H1 (cell line): ENCODE data around the gene TBC1D9B. TPM values are rescaled to one million over a fixed set of nuclear protein-coding genes. Genes with fewer than 3 reads are reported as not detected.

Experiments
- ASH2L ChIP-seq: fragments of 200-600, 300-600 bp; sonication (generic); IDR thresholded peaks from one replicate; pipeline ENCODE4 v1.7.1; 2017; ENCODE audit warnings: low read length
- CHD1 ChIP-seq: IDR thresholded peaks from 2 replicates; pipeline ENCODE4 v1.6.1; 2012; ENCODE audit warnings: low read depth, low read length, improper control_type of control experiment
- CHD7 ChIP-seq: fragments of 300-600 bp; sonication (generic); IDR thresholded peaks from 2 replicates; pipeline ENCODE4 v1.7.1; 2012; ENCODE audit warnings: low read length, moderate library complexity, mild to moderate bottlenecking, inconsistent platforms; ENCODE audit not compliant: insufficient replicate concordance
- EP300 ChIP-seq, 2 experiments: IDR thresholded peaks; 1 replicate in 1 of 2; 2 replicates in 1 of 2; pipeline ENCODE4 v1.6.1; 2011 to 2012; ENCODE audit warnings: low read depth in 2 of 2, low read length in 2 of 2, mild to moderate bottlenecking in 2 of 2, borderline replicate concordance in 1 of 2, inconsistent platforms in 1 of 2, moderate library complexity in 1 of 2
- FOSL1 ChIP-seq: IDR thresholded peaks from 2 replicates; pipeline ENCODE4 v1.6.1; 2011; ENCODE audit warnings: mild to moderate bottlenecking, low read depth, low read length, moderate library complexity; ENCODE audit not compliant: insufficient read depth
- GABPA ChIP-seq: IDR thresholded peaks from 2 replicates; pipeline ENCODE4 v1.6.1; 2011; ENCODE audit warnings: mild to moderate bottlenecking, low read length, moderate library complexity, borderline replicate concordance; ENCODE audit not compliant: insufficient read depth
- JUND ChIP-seq: IDR thresholded peaks from 2 replicates; pipeline ENCODE4 v1.6.1; 2011; ENCODE audit warnings: mild to moderate bottlenecking, improper control_type of control experiment, low read length
- NANOG ChIP-seq: IDR thresholded peaks from 2 replicates; pipeline ENCODE4 v1.6.1; 2011; ENCODE audit warnings: low read length, low read depth, mild to moderate bottlenecking, inconsistent platforms; ENCODE audit not compliant: insufficient read depth, poor library complexity, severe bottlenecking
- polyA plus RNA-seq, 7 experiments: library from polyadenylated mRNA; depleted of rRNA in 3 of 7; stranded (reverse) in 5 of 7; unstranded in 2 of 7; fragments of >200 nt in 5 of 7; fragments of 200-250 nt in 2 of 7; gene quantifications; 1 replicate in 5 of 7; 2 replicates in 1 of 7; 4 replicates in 1 of 7; pipeline versions ENCODE4 v1.2.1 to v1.2.3, GENCODE V29; 2011 to 2013; ENCODE audit warnings: missing spikeins in 2 of 7, mixed read lengths in 2 of 7
- total RNA-seq: library from RNA; stranded (reverse); fragmentation: NEBNext Ultra II Directional; extraction: Animal tissue kit (Norgen Biotek cat#: 25700); gene quantifications from 2 replicates; pipeline ENCODE4 v1.2.1, GENCODE V29; 2021
- TF ChIP-seq, protein P1 (sequence below), 3 experiments: IDR thresholded peaks; 1 replicate in 2 of 3; 2 replicates in 1 of 3; pipeline versions ENCODE4 v1.5.1 to v1.6.1; 2011; ENCODE audit warnings: low read length in 3 of 3, mild to moderate bottlenecking in 3 of 3, inconsistent platforms in 2 of 3, low read depth in 1 of 3, moderate library complexity in 1 of 3; ENCODE audit not compliant: insufficient read depth in 1 of 3; ENCODE audit errors: control extremely low read depth in 1 of 3

Gene TBC1D9B
- total and polyA plus RNA-seq, 2 of the 8 experiments (the other 6 are each of a cell fraction or from before 2014, with no cell fraction given), result 33.6 to 57.1 TPM

DNA sequence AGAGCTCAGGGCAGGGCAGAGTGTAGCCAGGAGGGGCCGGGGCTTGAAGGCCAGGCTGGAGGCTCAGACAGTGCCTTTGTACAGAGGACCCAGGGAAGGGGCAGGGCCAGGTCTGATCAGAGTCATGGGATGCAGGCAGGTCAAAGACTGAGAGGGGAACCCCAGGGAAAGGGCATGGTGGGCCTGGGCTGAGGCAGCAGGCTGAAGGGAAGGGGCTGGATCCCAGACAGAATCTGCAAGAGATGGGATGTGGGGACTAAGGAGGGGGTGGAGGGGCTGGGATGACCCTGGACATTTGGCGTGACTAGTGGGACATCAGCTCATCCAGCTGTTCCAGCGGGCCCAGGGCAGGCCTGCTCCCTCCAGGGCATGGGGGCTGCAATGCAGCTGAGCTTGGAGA, 33.6 kb downstream of the TBC1D9B start (continued):
- TF ChIP-seq CHD7 (no peak), ASH2L (no peak), EP300 (IDR thresholded peaks at IDR 0.05; ENCODE audit: borderline replicate concordance in 1 of 2, low read depth in 2 of 2, low read length in 2 of 2) (no peak), CHD1 (no peak), JUND (no peak), NANOG (no peak), GABPA (no peak), FOSL1 (no peak)
- TF ChIP-seq, protein P1, sequence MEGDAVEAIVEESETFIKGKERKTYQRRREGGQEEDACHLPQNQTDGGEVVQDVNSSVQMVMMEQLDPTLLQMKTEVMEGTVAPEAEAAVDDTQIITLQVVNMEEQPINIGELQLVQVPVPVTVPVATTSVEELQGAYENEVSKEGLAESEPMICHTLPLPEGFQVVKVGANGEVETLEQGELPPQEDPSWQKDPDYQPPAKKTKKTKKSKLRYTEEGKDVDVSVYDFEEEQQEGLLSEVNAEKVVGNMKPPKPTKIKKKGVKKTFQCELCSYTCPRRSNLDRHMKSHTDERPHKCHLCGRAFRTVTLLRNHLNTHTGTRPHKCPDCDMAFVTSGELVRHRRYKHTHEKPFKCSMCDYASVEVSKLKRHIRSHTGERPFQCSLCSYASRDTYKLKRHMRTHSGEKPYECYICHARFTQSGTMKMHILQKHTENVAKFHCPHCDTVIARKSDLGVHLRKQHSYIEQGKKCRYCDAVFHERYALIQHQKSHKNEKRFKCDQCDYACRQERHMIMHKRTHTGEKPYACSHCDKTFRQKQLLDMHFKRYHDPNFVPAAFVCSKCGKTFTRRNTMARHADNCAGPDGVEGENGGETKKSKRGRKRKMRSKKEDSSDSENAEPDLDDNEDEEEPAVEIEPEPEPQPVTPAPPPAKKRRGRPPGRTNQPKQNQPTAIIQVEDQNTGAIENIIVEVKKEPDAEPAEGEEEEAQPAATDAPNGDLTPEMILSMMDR (IDR thresholded peaks at IDR 0.05; ENCODE audit: control extremely low read depth in 1 of 3, insufficient read depth in 1 of 3, low read depth in 1 of 3, low read length in 3 of 3), result no peak
